Measurements from ENCODE around the gene IKZF5. TPM values are rescaled to one million over a fixed set of nuclear protein-coding genes. Genes with fewer than 3 reads are reported as not detected.

Gene IKZF5
- total RNA-seq, 4 donors from 2014 or later, result 4.3 to 11.0 (median 7.7) TPM

GRCh38 chr10:123026302-123026701 lies 17.7 kb upstream of the IKZF5 start:
- H3K4me1 ChIP-seq, result no peaks in the 10 kb centered on the region
- H3K36me3 ChIP-seq, result no peaks in the 10 kb centered on the region
- in situ Hi-C loops (cut with MboI; ENCODE audit: low sequenced_read_pairs in 4 of 4) (no loop called here), intact Hi-C loops (cut with DNase I; ENCODE audit: low total_unique reads) (no loop called here)
- H3K4me3 ChIP-seq, result no peak overlapping the region
- no peak for TF ChIP-seq POLR2A (IDR thresholded peaks at IDR 0.05)
- TF ChIP-seq CTCF (IDR thresholded peaks at IDR 0.05 in 4 of 5, conservative IDR thresholded peaks at IDR 0.05 in 1 of 5), result no peak
- H3K9me3 ChIP-seq, result no peaks in the 10 kb centered on the region
- H3K27me3 ChIP-seq, result no peaks in the 10 kb centered on the region
- ATAC-seq, result no peak
- no peak overlapping the region for H3K27ac ChIP-seq
- no peak for DNase-seq

GRCh38 chr10:123024540-123024939 lies 15.9 kb upstream of the IKZF5 start:
- Histone ChIP-seq H3K4me1 (no peaks in the 10 kb centered on the region), H3K4me3 (no peak overlapping the region), H3K9me3 (no peaks in the 10 kb centered on the region), H3K36me3 (no peaks in the 10 kb centered on the region), H3K27ac (no peak overlapping the region), H3K27me3 (no peaks in the 10 kb centered on the region)
- no peak for DNase-seq
- ATAC-seq, result no peak
- intact Hi-C loops (cut with DNase I; ENCODE audit: low total_unique reads) (no loop called here), in situ Hi-C loops (cut with MboI; ENCODE audit: low sequenced_read_pairs in 4 of 4) (no loop called here)
- TF ChIP-seq CTCF (IDR thresholded peaks at IDR 0.05 in 4 of 5, conservative IDR thresholded peaks at IDR 0.05 in 1 of 5) (no peak), POLR2A (IDR thresholded peaks at IDR 0.05) (no peak)

GRCh38 chr10:123021517-123021916 lies 12.9 kb upstream of the IKZF5 start:
- no peak for TF ChIP-seq POLR2A (IDR thresholded peaks at IDR 0.05)
- TF ChIP-seq CTCF (IDR thresholded peaks at IDR 0.05 in 4 of 5, conservative IDR thresholded peaks at IDR 0.05 in 1 of 5), result no peak
- no peaks in the 10 kb centered on the region for H3K36me3 ChIP-seq
- H3K4me3 ChIP-seq, result no peak overlapping the region
- H3K27ac ChIP-seq, result no peak overlapping the region
- intact Hi-C loops (cut with DNase I; ENCODE audit: low total_unique reads), result no loop called here
- H3K4me1 ChIP-seq, result no peaks in the 10 kb centered on the region
- in situ Hi-C loops (cut with MboI; ENCODE audit: low sequenced_read_pairs in 4 of 4), result no loop called here
- ATAC-seq, result no peak
- H3K27me3 ChIP-seq, result no peaks in the 10 kb centered on the region
- DNase-seq, result no peak
- no peaks in the 10 kb centered on the region for H3K9me3 ChIP-seq

GRCh38 chr10:123019941-123020703 lies 11.5 kb upstream of the IKZF5 start:
- no peak for ATAC-seq
- intact Hi-C loops (cut with DNase I; ENCODE audit: low total_unique reads), result no loop called here
- H3K27ac ChIP-seq, result no peak overlapping the region

More at GRCh38 chr10:123019941-123020703, 11.5 kb upstream of the IKZF5 start:
- DNase-seq, result no peak
- no peaks in the 10 kb centered on the region for H3K27me3 ChIP-seq
- no peaks in the 10 kb centered on the region for H3K36me3 ChIP-seq
- no peak overlapping the region for H3K4me3 ChIP-seq
- in situ Hi-C loops (cut with MboI; ENCODE audit: low sequenced_read_pairs in 4 of 4), result loop anchor here in 1 of 4 donors (10.0 kb wide), 1 partner anchor 135 kb away; the partner anchor contains the start of gene BUB3
- no peaks in the 10 kb centered on the region for H3K9me3 ChIP-seq
- no peaks in the 10 kb centered on the region for H3K4me1 ChIP-seq
- TF ChIP-seq CTCF (IDR thresholded peaks at IDR 0.05 in 4 of 5, conservative IDR thresholded peaks at IDR 0.05 in 1 of 5) (no peak), POLR2A (IDR thresholded peaks at IDR 0.05) (no peak)

All from gastrocnemius medialis (tissue), 4 donors.